ENCODE data around the gene PPL.
A peak's percentile ranks its signal among the peaks of the same experiment; 100 is the strongest.
"Not testable (repeated sequence)": the region's sequence is repeated elsewhere in the genome, so short reads cannot be mapped to it uniquely, and the experiment has no call there.

Gene PPL

GRCh38 chr16:4933871-4934395, 3.0 kb downstream of the PPL start:
- no peak for DNase-seq

- DNase-seq: no peak
These were observed 3.5 kb downstream of the PPL start for GRCh38 chr16:4933433-4933832.

- no peak for DNase-seq
These were observed 5.6 kb downstream of the PPL start for GRCh38 chr16:4931381-4931780.

GRCh38 chr16:4929619-4930018, 7.3 kb downstream of the PPL start:
- DNase-seq: not testable (repeated sequence)

- DNase-seq: no peak
These were observed 8.7 kb downstream of the PPL start for GRCh38 chr16:4928227-4928626.

- DNase-seq: no peak
These were observed 9.3 kb downstream of the PPL start for GRCh38 chr16:4927661-4928060.

- no peak for DNase-seq
These were observed 10.0 kb downstream of the PPL start for GRCh38 chr16:4926928-4927327.

GRCh38 chr16:4925791-4926190, 11.2 kb downstream of the PPL start:
- DNase-seq: no peak

- DNase-seq: no peak
These were observed 11.7 kb downstream of the PPL start for GRCh38 chr16:4925293-4925607.

GRCh38 chr16:4924593-4925292, 12.2 kb downstream of the PPL start:
- DNase-seq: no peak

GRCh38 chr16:4923853-4924252, 13.1 kb downstream of the PPL start:
- no peak for DNase-seq

GRCh38 chr16:4922721-4923342, 14.1 kb downstream of the PPL start:
- no peak for DNase-seq

GRCh38 chr16:4920826-4921225, 16.1 kb downstream of the PPL start:
- DNase-seq: no peak

GRCh38 chr16:4918781-4919251, 18.1 kb downstream of the PPL start:
- DNase-seq: no peak

GRCh38 chr16:4917117-4917516, 19.8 kb downstream of the PPL start:
- DNase-seq: peak; percentile 40

GRCh38 chr16:4915226-4915761, 21.7 kb downstream of the PPL start:
- peak; percentile 90 for DNase-seq

- DNase-seq: no peak
These were observed 22.3 kb downstream of the PPL start for GRCh38 chr16:4914528-4915225.

- DNase-seq: no peak
These were observed 23.0 kb downstream of the PPL start for GRCh38 chr16:4913774-4914525.

- no peak for DNase-seq
These were observed 23.7 kb downstream of the PPL start for GRCh38 chr16:4913130-4913773.

GRCh38 chr16:4911970-4912386, 25.0 kb downstream of the PPL start:
- DNase-seq: peak; percentile 82

GRCh38 chr16:4910828-4911227, 26.1 kb downstream of the PPL start:
- DNase-seq: no peak

GRCh38 chr16:4909825-4910224, 27.1 kb downstream of the PPL start:
- no peak for DNase-seq
